GM12801 (cell line): Measurements from ENCODE around the gene VPS41.

ENCODE experiments used
- CTCF ChIP-seq: IDR thresholded peaks from one replicate; pipeline ENCODE4 v1.5.1; 2011; ENCODE audit warnings: control low read depth; ENCODE audit not compliant: insufficient read length; ENCODE audit errors: extremely low read depth

The VPS41 gene

DNA sequence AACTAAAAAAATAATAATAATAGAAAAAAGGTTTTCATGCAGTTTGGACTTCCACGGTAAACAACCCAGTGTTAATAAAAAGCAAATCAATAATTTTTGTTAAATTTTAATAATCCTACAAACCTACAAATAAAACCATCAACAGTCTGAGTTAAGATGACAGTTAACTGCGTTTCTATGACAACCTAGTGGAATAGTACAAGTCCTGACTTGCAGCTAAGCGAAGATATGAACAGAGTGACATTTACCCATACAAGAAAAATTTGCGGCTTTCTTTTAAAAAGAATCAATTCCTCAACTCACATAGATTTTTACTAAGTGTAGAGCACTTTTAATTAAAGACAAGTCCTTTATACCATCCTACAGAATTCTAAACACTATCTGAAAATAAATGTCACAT is 35.6 kb downstream of the VPS41 start:
- TF ChIP-seq CTCF = no peak

- no peak for TF ChIP-seq CTCF
These were observed 36.8 kb downstream of the VPS41 start for GRCh38 chr7:38872202-38872601.

- TF ChIP-seq CTCF = no peak
These were observed 38.8 kb downstream of the VPS41 start for GRCh38 chr7:38870147-38870546.

GRCh38 chr7:38863601-38864291 is 45.2 kb downstream of the VPS41 start:
- TF ChIP-seq CTCF = no peak

DNA sequence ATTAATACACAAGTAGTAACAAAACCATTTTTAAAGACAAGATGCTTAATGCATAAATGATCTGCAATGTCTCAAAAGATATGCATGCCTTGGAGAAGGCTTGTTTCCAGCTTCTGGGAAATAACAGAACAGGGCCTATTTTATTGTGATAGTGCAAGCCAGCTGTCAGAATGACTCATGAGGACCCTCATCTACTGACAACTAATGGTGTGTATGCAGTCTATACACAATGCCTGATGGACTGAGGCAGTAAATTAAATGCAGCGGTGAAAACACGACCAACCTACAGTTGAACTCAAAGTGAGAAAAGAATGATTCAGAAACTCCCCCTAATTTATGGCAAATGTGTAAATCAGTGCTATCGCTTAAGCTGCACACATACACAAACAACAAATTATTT is 46.3 kb downstream of the VPS41 start:
- no peak for TF ChIP-seq CTCF

DNA sequence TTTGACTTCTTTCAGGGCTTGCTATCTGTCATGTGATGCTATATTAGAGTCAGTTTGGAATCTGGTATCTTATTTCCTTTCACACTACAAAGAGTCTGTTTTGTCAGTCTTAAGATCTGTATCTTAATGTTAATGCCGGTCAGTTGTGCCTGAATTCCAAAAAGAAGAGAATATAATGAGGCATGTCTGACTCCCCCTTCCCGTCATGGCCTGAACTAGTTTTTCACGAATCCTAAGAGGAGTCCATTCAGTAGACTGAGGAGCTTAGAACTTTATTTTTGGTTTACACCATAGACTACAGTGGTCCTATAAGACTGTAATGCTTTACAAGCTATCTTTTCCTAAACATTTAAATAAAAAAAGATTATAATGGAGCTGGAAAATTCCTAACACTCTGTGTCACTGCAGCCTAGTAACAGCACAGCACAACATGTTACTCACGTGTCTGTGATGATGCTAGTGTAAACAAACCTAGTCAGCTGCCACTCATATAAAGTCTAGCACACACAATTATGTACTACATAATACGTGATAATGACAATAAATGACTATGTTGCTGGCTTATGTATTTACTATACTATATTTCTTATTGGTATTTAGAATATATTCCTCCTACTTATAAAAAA is 50.6 kb downstream of the VPS41 start:
- no peak for TF ChIP-seq CTCF

DNA sequence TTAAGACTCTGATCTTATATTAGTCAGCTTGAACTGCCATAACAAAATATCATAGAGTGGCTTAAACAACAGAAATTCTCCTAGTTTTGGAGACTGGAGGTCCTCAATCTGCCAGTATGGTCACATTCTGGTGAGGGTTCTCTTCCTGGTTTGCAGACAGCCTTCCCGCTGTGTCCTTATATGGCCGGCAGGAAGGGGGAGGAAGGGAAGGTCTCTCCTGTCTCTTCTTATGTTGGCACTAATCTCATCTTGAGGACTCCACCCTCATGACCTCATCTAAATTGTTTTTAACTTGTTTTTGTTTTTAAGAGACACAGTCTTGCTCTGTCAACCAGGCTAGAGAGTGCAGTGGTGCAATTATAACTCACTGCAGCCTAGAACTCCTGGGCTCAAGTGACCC is 53.1 kb downstream of the VPS41 start:
- TF ChIP-seq CTCF = no peak
